CD4-positive, alpha-beta T cell treated with Interleukin-12 subunit alpha and Interleukin-12 subunit beta, for 1 hour (primary cell): ENCODE results near the gene PIK3C3.
"Not testable (repeated sequence)": the region's sequence is repeated elsewhere in the genome, so short reads cannot be mapped to it uniquely, and the experiment has no call there.

ENCODE experiments used
- DNase-seq: peaks from one replicate; pipeline ENCODE4 v3.0.0-alpha.2; 2020

PIK3C3 gene

GRCh38 chr18:41966943-41967342 is 11.9 kb downstream of the PIK3C3 start:
- no peak for DNase-seq

GRCh38 chr18:41967680-41968079 is 12.6 kb downstream of the PIK3C3 start:
- no peak for DNase-seq

- no peak for DNase-seq
Observed at GRCh38 chr18:41969881-41970280, 14.8 kb downstream of the PIK3C3 start.

- no peak for DNase-seq
Observed at GRCh38 chr18:41972067-41972925, 17.3 kb downstream of the PIK3C3 start.

GRCh38 chr18:41973983-41974382 is 18.9 kb downstream of the PIK3C3 start:
- no peak for DNase-seq

GRCh38 chr18:41974796-41975201 is 19.8 kb downstream of the PIK3C3 start:
- no peak for DNase-seq

GRCh38 chr18:41975284-41975683 is 20.2 kb downstream of the PIK3C3 start:
- DNase-seq = no peak

GRCh38 chr18:41977233-41977632 is 22.2 kb downstream of the PIK3C3 start:
- DNase-seq = no peak

- DNase-seq = no peak
Observed at GRCh38 chr18:41982942-41983660, 28.1 kb downstream of the PIK3C3 start.

GRCh38 chr18:41985914-41986313 is 30.9 kb downstream of the PIK3C3 start:
- DNase-seq = no peak

GRCh38 chr18:41989508-41989907 is 34.5 kb downstream of the PIK3C3 start:
- no peak for DNase-seq

- no peak for DNase-seq
Observed at GRCh38 chr18:41992066-41992465, 37.0 kb downstream of the PIK3C3 start.

GRCh38 chr18:41992703-41993102 is 37.7 kb downstream of the PIK3C3 start:
- DNase-seq = no peak

GRCh38 chr18:41993151-41993550 is 38.1 kb downstream of the PIK3C3 start:
- DNase-seq = no peak

GRCh38 chr18:41996020-41996419 is 41.0 kb downstream of the PIK3C3 start:
- DNase-seq = no peak

- DNase-seq = no peak
Observed at GRCh38 chr18:41999751-42000150, 44.7 kb downstream of the PIK3C3 start.

GRCh38 chr18:42001801-42002200 is 46.8 kb downstream of the PIK3C3 start:
- DNase-seq = no peak

- DNase-seq = no peak
Observed at GRCh38 chr18:42004653-42005052, 49.6 kb downstream of the PIK3C3 start.

- DNase-seq = no peak
Observed at GRCh38 chr18:42005782-42006181, 50.7 kb downstream of the PIK3C3 start.

GRCh38 chr18:42009457-42009856 is 54.4 kb downstream of the PIK3C3 start:
- not testable (repeated sequence) for DNase-seq

GRCh38 chr18:42011053-42011452 is 56.0 kb downstream of the PIK3C3 start:
- DNase-seq = no peak

- DNase-seq = no peak
Observed at GRCh38 chr18:42018831-42019230, 63.8 kb downstream of the PIK3C3 start.

- DNase-seq = no peak
Observed at GRCh38 chr18:42024131-42024530, 69.1 kb downstream of the PIK3C3 start.

GRCh38 chr18:42025491-42025890 is 70.5 kb downstream of the PIK3C3 start:
- DNase-seq = no peak
